Adrenal gland (tissue), 19 donors: ENCODE measurements around the gene DUSP1. TPM values are rescaled to one million over a fixed set of nuclear protein-coding genes. Genes with fewer than 3 reads are reported as not detected.

Experiments used
- DNase-seq, 7 donors: peaks; one replicate each; pipeline ENCODE4 v3.0.0-alpha.2; 2019 to 2020
- H3K27ac ChIP-seq, 5 donors: fragments of 200-600 bp; sonication (generic) in 4 of 5; 1 replicate in 3 of 5; 2 replicates in 2 of 5; pipeline versions ENCODE4 v1.5.1 to v1.8.0; 2016 to 2020; ENCODE audit warnings: mild to moderate bottlenecking in 1 of 5
- H3K27me3 ChIP-seq: fragments of 200-600 bp; 2 replicates; pipeline ENCODE4 v1.8.0; 2021
- H3K36me3 ChIP-seq, 2 donors: fragments of 200-600 bp; replicated peaks in 1 of 2; 1 replicate in 1 of 2; 2 replicates in 1 of 2; pipeline versions ENCODE4 v1.5.1 to v1.8.0; 2018 to 2022
- H3K4me1 ChIP-seq, 2 donors: fragments of 200-600 bp; replicated peaks in 1 of 2; 1 replicate in 1 of 2; 2 replicates in 1 of 2; pipeline versions ENCODE4 v1.5.1 to v1.8.0; 2018 to 2021
- H3K4me3 ChIP-seq, 4 donors: fragments of 200-600 bp; sonication (generic) in 3 of 4; one replicate each; pipeline ENCODE4 v1.5.1; 2016 to 2018
- H3K9me3 ChIP-seq, 3 donors: fragments of 200-600 bp; sonication (generic) in 1 of 3; replicated peaks in 1 of 3; 1 replicate in 2 of 3; 2 replicates in 1 of 3; pipeline versions ENCODE4 v1.5.1 to v1.8.0; 2016 to 2021
- POLR2A ChIP-seq, 2 donors: fragments of 450-650 bp; IDR thresholded peaks; one replicate each; pipeline ENCODE4 v1.6.1; 2017; ENCODE audit warnings: antibody characterized with exemption in 2 of 2, mild to moderate bottlenecking in 2 of 2, moderate library complexity in 1 of 2
- WGBS, 4 donors: extraction: QIAGEN DNeasy Blood & Tissue Kit in 2 of 4; methylation state at CpG; one replicate each; pipeline versions ENCODE4 v1.1.5 to v1.1.7; 2013 to 2017; 5-methylcytosine and 5-hydroxymethylcytosine counted together
- intact Hi-C, 2 donors: fragments of 100-400 bp; cut with DNase I; formaldehyde crosslinking; loops; one replicate each; pipeline versions ENCODE4 v1.14.1 to v1.15.0; 2022 to 2023
- long read RNA-seq, 10 donors: library from polyadenylated mRNA in 3 of 10; unstranded in 2 of 10; stranded (forward) in 1 of 10; transcript quantifications; one replicate each; pipeline ENCODE4 v2.0.0 and lab custom pipeline, GENCODE V29; 2021 to 2026
- polyA plus RNA-seq, 3 donors: library from polyadenylated mRNA; stranded (reverse); fragments of 200-250 nt in 2 of 3; fragments of 350-450 nt in 1 of 3; fragmentation: Illumina TruSeq in 1 of 3; extraction: RNeasy Lipid Tissue Mini Kit (QIAGEN cat#74804) in 1 of 3; gene quantifications; one replicate each; pipeline ENCODE4 v1.2.3, GENCODE V29; 2013 to 2014
- total RNA-seq, 9 donors: library from RNA; depleted of rRNA in 4 of 9; stranded (reverse); fragments of >200 nt in 4 of 9; fragments of 120-200 nt in 1 of 9; fragmentation: NEBNext Ultra II Directional in 1 of 9; extraction: Animal tissue kit (Norgen Biotek cat#: 25700) in 1 of 9; gene quantifications; one replicate each; pipeline versions ENCODE4 v1.1.0 to v1.2.4, GENCODE V29; 2013 to 2023
- TF ChIP-seq, protein P1 (sequence below), 6 experiments: fragments of 450-650 bp in 4 of 6; fragments of 200-600 bp in 2 of 6; sonication (generic) in 1 of 6; IDR thresholded peaks; 1 replicate in 5 of 6; 2 replicates in 1 of 6; pipeline versions ENCODE4 v1.5.1 to v1.8.0; 2016 to 2021; ENCODE audit warnings: antibody characterized with exemption in 6 of 6, mild to moderate bottlenecking in 2 of 6, moderate library complexity in 1 of 6
- donor health status: healthy with polysubstance abuse.
- donor health status: Bipolar disorder and iron deficiency.
- donor health status: DM: yes; HTN: yes; CAD: no.
- donor health status: DM: no; HTN: no; CAD: no.
- donor health status: DM: no; HTN: no; CAD: no.
- donor health status: DM: yes; HTN: yes; CAD: no.

Gene DUSP1
- total RNA-seq (100 to 1,000 TPM in 7 of 9 donors, 10 to 100 TPM in 2; 60.5 to 603 (median 322) TPM), polyA plus RNA-seq (100 to 1,000 TPM in 1 of 3 donors, 10 to 100 TPM in 2; 59.5 to 107 (median 77.1) TPM)
- long read RNA-seq, donor 1, transcript DUSP1-201 (4 exons, 2,019 nt) = major isoform, 64 of 171 reads
- long read RNA-seq, donor 1, partial matches to known transcripts = 100 of 171 reads
- long read RNA-seq, donor 1, other reads (novel, unspliced or antisense) = 7 of 171 reads
- long read RNA-seq, donor 2, transcript DUSP1-201 (4 exons, 2,019 nt) = major isoform, 272 of 353 reads
- long read RNA-seq, donor 2, partial matches to known transcripts = 46 of 353 reads
- long read RNA-seq, donor 2, other reads (novel, unspliced or antisense) = 35 of 353 reads
- long read RNA-seq, donor 3, transcript DUSP1-201 (4 exons, 2,019 nt) = major isoform, 62 of 69 reads
- long read RNA-seq, donor 3, partial matches to known transcripts = 0 of 69 reads
- long read RNA-seq, donor 3, other reads (novel, unspliced or antisense) = 7 of 69 reads
- long read RNA-seq, donor 4, transcript DUSP1-201 (4 exons, 2,019 nt) = major isoform, 241 of 285 reads
- long read RNA-seq, donor 4, partial matches to known transcripts = 3 of 285 reads
- long read RNA-seq, donor 4, other reads (novel, unspliced or antisense) = 41 of 285 reads
- long read RNA-seq, donor 5, transcript DUSP1-201 (4 exons, 2,019 nt) = major isoform, 1,454 of 1,631 reads
- long read RNA-seq, donor 5, partial matches to known transcripts = 52 of 1,631 reads
- long read RNA-seq, donor 5, other reads (novel, unspliced or antisense) = 125 of 1,631 reads
- long read RNA-seq, donor 6, transcript DUSP1-201 (4 exons, 2,019 nt) = major isoform, 187 of 215 reads
- long read RNA-seq, donor 6, partial matches to known transcripts = 3 of 215 reads
- long read RNA-seq, donor 6, other reads (novel, unspliced or antisense) = 25 of 215 reads
- long read RNA-seq, donor 7, transcript DUSP1-201 (4 exons, 2,019 nt) = major isoform, 51 of 58 reads
- long read RNA-seq, donor 7, partial matches to known transcripts = 7 of 58 reads
- long read RNA-seq, donor 7, other reads (novel, unspliced or antisense) = 0 of 58 reads
- long read RNA-seq, donor 8, transcript DUSP1-201 (4 exons, 2,019 nt) = major isoform, 139 of 172 reads
- long read RNA-seq, donor 8, partial matches to known transcripts = 18 of 172 reads
- long read RNA-seq, donor 8, other reads (novel, unspliced or antisense) = 15 of 172 reads
- long read RNA-seq, donor 9, transcript DUSP1-201 (4 exons, 2,019 nt) = major isoform, 54 of 65 reads
- long read RNA-seq, donor 9, partial matches to known transcripts = 6 of 65 reads
- long read RNA-seq, donor 9, other reads (novel, unspliced or antisense) = 5 of 65 reads
- long read RNA-seq, donor 10, partial matches to known transcripts = 0 of 4 reads
- long read RNA-seq, donor 10, other reads (novel, unspliced or antisense) = 0 of 4 reads

GRCh38 chr5:172770675-172771438 lies at the start of gene DUSP1:
Gene DUSP1, minus strand, starts transcription at chr5:172771195. Its CDS starts 243 bp downstream, at chr5:172770952.
- intact Hi-C loops = loop anchor here (5.0 to 10.0 kb wide), 2 partner anchors 96 to 134 kb away; no protein-coding TSS in a partner anchor
- H3K27ac ChIP-seq = peak within 1 kb of the TSS; percentile 99 to 100 (median 99)
- peak within 1 kb of the TSS; percentile 18 to 90 (median 54) for H3K4me3 ChIP-seq
- H3K36me3 ChIP-seq = peaks cover 0 to 27% of the 10 kb centered on the region in 2 donors
- 0 to 1% (median 0%) methylated on average over 3 to 89 of the region's 89 CpGs for WGBS, 4 donors
- DNase-seq = peak; percentile 99 to 100 (median 100)
- no peaks in the 10 kb centered on the region for H3K9me3 ChIP-seq
- H3K4me1 ChIP-seq = peaks cover 47 to 74% of the 10 kb centered on the region in 2 donors
- H3K27me3 ChIP-seq = no peaks in the 10 kb centered on the region
- TF ChIP-seq POLR2A (IDR thresholded peaks at IDR 0.05) = peak in 1 of 2 donors; percentile 100
- TF ChIP-seq, protein P1, sequence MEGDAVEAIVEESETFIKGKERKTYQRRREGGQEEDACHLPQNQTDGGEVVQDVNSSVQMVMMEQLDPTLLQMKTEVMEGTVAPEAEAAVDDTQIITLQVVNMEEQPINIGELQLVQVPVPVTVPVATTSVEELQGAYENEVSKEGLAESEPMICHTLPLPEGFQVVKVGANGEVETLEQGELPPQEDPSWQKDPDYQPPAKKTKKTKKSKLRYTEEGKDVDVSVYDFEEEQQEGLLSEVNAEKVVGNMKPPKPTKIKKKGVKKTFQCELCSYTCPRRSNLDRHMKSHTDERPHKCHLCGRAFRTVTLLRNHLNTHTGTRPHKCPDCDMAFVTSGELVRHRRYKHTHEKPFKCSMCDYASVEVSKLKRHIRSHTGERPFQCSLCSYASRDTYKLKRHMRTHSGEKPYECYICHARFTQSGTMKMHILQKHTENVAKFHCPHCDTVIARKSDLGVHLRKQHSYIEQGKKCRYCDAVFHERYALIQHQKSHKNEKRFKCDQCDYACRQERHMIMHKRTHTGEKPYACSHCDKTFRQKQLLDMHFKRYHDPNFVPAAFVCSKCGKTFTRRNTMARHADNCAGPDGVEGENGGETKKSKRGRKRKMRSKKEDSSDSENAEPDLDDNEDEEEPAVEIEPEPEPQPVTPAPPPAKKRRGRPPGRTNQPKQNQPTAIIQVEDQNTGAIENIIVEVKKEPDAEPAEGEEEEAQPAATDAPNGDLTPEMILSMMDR (IDR thresholded peaks at IDR 0.05) = peak in 4 of 6 experiments; percentile 14 to 74 (median 40)

GRCh38 chr5:172820046-172820767 lies 49.2 kb upstream of the DUSP1 start:
- TF ChIP-seq, protein P1 (IDR thresholded peaks at IDR 0.05) = no peak
- no peak for TF ChIP-seq POLR2A (IDR thresholded peaks at IDR 0.05)
- peaks cover 10 to 11% of the 10 kb centered on the region in 2 donors for H3K4me1 ChIP-seq
- H3K4me3 ChIP-seq = no peak overlapping the region
- no peaks in the 10 kb centered on the region for H3K27me3 ChIP-seq
- H3K9me3 ChIP-seq = no peaks in the 10 kb centered on the region
- 43 to 55% (median 48%) methylated on average over 15 to 16 of the region's 16 CpGs for WGBS, 4 donors
- peak in 5 of 7 donors; percentile 62 to 82 (median 77) for DNase-seq
- no peaks in the 10 kb centered on the region for H3K36me3 ChIP-seq
- H3K27ac ChIP-seq = peak overlapping the region in 1 of 5 donors; percentile 42
- intact Hi-C loops = no loop called here

DNA sequence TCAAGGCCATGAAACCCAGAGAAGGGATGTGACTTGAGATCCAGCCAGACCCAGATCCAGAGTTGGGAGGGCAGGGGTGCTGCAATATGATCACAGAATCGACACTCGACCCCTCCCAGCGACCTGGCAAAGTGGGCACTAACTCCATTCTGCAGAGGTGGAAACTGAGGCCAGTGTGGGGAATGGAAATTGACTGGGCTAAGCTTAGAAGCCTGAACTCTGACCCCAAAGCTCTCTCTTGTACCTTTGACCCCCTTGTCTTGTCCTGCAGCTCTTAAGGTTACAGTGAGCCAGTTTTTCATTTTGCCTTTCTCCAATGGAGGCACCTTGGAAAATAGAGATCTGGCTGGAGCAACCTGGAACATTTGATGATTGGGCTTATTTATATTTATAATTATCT lies 48.6 kb upstream of the DUSP1 start:
- no peaks in the 10 kb centered on the region for H3K9me3 ChIP-seq
- H3K36me3 ChIP-seq = no peaks in the 10 kb centered on the region
- no peak overlapping the region for H3K27ac ChIP-seq
- WGBS, 4 donors = 89 to 97% (median 90%) methylated on average over 3 of the region's 3 CpGs
- no peak overlapping the region for H3K4me3 ChIP-seq
- intact Hi-C loops = no loop called here
- peaks cover 10 to 11% of the 10 kb centered on the region in 2 donors for H3K4me1 ChIP-seq
- DNase-seq = no peak
- TF ChIP-seq POLR2A (IDR thresholded peaks at IDR 0.05) = no peak
- TF ChIP-seq, protein P1 (IDR thresholded peaks at IDR 0.05) = no peak
- no peaks in the 10 kb centered on the region for H3K27me3 ChIP-seq
